HK-2 (cell line): ENCODE data around the gene THOC5.
"Not testable (repeated sequence)": the region's sequence is repeated elsewhere in the genome, so short reads cannot be mapped to it uniquely, and the experiment has no call there.

Source experiments
- DNase-seq: peaks from one replicate; pipeline ENCODE4 v3.0.0-alpha.2; 2018; ENCODE audit not compliant: unreplicated experiment

Gene THOC5

DNA sequence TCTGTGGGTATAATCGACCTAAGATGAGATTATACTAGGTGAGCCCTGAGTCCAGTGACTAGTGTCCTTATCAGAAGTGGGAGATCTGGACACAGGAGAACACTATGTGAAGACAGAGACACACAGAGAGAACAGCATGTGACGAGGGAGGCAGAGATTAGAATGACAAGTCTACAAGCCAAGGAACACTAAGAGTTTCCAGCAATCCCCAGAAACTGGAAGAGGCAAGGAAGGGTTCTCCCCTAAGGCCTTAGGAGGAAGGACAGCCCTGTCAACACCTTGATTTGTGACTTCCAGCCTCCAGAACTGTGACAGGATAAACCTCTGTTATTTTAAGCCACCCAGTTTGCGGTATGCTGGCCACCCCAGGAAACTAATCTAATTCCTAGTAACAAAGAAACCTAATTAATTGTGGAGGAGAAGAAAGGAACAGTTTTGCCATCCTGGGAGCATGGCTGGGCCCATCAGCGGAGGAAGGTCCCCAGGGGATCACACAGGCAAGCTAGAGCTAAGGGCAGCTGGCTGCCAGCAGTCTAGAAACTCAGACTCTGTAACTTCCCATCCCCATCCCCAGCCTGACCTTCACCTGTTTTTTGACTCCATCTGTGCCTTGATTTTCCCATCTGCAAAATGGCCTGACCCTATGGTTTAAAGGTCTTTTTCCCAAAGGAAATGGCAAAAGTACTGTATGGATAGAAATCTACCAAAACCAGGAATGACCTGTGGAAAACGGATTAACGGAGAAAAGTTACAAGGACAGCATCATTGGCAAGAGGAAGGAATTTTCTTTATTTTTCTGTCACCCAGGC is 10.3 kb upstream of the THOC5 start:
- DNase-seq = no peak

DNA sequence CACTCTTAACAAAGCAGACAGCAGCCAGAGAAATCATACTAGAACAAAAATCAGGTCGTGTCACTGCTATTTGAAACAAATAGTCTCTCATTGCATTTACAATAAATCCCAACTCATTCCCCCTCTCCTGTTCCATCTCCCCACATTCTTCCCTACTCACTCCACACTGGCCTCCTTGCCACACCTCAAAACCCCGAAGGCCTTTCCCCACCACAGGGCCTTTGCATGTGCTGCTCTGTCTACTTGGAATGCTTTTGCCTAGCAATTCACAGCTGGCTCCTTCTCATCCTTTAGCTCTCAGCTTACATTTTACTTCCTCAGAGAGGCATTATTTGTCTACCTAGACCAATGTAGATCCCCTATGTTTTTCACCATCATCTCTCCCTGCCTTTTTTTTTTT is 6.3 kb upstream of the THOC5 start:
- no peak for DNase-seq

GRCh38 chr22:29559030-29559429 is 5.5 kb upstream of the THOC5 start:
- DNase-seq = no peak

GRCh38 chr22:29555065-29555644 is 1.6 kb upstream of the THOC5 start:
- no peak for DNase-seq

GRCh38 chr22:29552357-29552756 is 1.2 kb downstream of the THOC5 start:
- not testable (repeated sequence) for DNase-seq

DNA sequence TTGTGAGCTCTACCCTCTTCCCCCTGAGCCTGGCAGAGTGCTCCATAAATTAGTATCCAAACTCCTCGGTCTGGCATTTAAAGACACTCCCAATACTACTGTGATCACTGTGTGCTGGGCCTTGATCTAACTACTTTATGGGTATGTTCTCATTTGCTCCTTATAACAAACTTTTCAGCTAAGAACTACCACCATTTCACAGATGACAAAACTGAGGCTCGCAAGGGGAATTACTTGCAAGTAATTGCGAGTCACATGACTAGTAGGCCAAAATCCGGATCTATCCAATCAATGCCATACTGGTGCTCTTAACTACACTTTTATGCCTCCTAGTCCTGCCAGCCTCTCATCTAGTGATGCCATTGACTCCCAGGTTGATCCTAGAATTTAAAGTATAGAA is 3.6 kb downstream of the THOC5 start:
- DNase-seq = no peak

DNA sequence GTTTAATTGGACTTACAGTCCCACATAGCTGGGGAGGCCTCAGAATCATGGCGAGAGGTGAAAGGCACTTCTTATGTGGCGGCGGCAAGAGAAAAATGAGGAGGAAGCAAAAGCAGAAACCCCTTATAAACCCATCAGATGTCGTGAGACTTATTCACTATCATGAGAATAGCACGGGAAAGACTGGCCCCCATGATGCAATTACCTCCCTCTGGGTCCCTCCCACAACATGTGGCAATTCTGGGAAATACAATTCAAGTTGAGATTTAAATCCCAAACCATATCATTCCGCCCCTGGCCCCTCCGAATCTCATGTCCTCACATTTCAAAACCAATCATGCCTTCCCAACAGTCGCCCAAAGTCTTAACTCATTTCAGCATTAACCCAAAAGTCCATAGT is 8.5 kb downstream of the THOC5 start:
- not testable (repeated sequence) for DNase-seq

GRCh38 chr22:29541845-29542244 is 11.7 kb downstream of the THOC5 start:
- no peak for DNase-seq

DNA sequence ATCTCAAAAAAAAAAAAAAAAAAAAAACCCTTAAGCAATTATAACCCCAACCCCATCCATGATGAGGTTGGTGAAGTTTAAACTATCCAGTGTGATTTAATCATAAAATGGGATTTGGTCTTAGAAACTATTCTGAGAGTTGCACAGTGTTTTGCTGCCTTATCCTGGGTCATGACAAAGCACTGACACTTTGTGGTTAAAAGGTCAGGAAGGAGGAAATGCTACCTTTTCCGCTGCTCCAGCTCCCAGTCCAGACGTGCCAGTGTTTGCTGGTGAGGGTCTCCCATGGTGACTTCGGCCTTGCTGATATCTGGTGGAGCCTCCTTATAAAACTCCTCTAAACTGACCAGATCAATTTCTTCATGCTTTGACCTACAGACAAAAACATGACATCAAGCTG is 14.5 kb downstream of the THOC5 start:
- DNase-seq = no peak

DNA sequence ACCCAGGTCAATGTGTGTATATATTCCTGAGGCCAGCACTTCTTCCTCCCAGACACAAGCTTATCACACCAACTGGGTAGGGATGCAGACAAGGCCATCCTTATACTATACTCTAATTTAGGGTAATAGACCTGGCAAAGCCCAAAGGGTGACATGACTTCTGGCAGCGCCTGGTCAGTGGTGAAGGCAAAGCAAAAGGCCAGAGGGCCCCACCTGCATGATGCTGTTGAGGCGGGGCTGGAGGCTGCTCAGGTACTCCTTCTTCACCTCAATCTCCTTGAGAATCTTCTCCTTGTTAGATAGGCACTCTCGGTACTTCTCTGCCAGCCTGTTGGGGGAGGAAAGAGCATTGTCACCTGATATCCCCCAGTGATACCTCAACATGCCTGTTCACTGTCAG is 17.1 kb downstream of the THOC5 start:
- no peak for DNase-seq

- DNase-seq = no peak
Observed at GRCh38 chr22:29531419-29531818, 22.1 kb downstream of the THOC5 start.

DNA sequence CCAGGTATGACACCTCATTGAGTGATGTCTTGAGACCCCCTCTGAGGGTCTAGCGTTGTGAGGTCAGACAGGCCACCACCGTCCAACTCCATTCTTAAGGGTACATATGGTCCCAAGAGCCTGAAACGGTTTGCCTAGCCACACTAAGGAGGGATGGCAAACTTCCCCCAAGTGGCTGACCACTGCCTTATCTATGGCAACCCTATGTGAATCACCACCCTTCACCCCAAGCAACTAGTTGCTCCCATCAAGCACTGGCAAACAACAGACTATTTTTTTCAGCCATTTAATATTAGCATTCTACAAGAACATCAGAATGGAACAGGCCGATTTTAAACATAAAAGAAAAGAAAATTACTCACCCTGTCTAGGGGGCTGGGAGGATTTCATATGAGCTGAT is 22.8 kb downstream of the THOC5 start:
- no peak for DNase-seq

- DNase-seq = no peak
Observed at GRCh38 chr22:29528144-29528543, 25.4 kb downstream of the THOC5 start.

- DNase-seq = peak; percentile 15
Observed at GRCh38 chr22:29524442-29525191, 28.9 kb downstream of the THOC5 start.

DNA sequence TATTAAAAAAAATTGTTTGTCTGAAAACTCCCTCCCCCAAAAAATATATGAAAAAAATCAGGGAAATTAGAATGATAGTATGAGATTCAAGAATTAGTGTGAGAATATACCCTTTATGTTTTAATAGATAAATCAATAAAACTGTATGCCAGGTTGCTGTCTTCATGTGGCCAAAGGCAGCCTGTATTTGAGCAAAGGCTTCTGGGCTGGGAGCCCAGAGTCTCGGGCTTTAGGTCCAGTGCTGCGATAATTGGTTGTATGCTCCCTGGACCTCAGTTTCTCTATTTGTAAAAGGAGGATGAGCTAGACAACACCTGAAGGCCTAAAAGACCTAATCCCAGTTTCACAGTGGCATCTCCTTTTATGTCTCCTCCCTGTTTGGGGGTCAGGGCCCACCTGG is 29.8 kb downstream of the THOC5 start:
- no peak for DNase-seq

- no peak for DNase-seq
Observed at GRCh38 chr22:29521526-29521925, 32.0 kb downstream of the THOC5 start.

GRCh38 chr22:29520851-29521250 is 32.7 kb downstream of the THOC5 start:
- DNase-seq = no peak

DNA sequence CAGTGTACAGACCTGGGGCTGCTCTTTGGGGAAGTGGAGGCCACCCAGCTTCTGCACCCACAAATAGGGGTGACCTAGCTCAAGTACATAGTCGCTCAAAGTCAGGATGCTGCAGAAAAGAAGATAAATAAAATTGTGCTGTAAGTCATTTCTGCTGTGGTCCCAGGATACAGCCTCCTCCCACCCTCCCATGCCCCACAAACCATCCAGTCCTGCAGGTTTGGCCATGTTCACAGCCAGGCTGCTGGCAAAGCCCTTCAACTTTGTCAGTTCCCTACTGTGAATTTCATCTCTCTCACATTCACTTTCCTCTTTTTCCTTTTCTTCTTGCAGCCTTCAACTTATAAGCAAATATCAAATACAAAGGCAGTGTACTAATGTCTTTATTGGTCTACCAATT is 33.6 kb downstream of the THOC5 start:
- no peak for DNase-seq

- no peak for DNase-seq
Observed at GRCh38 chr22:29518427-29518826, 35.1 kb downstream of the THOC5 start.

DNA sequence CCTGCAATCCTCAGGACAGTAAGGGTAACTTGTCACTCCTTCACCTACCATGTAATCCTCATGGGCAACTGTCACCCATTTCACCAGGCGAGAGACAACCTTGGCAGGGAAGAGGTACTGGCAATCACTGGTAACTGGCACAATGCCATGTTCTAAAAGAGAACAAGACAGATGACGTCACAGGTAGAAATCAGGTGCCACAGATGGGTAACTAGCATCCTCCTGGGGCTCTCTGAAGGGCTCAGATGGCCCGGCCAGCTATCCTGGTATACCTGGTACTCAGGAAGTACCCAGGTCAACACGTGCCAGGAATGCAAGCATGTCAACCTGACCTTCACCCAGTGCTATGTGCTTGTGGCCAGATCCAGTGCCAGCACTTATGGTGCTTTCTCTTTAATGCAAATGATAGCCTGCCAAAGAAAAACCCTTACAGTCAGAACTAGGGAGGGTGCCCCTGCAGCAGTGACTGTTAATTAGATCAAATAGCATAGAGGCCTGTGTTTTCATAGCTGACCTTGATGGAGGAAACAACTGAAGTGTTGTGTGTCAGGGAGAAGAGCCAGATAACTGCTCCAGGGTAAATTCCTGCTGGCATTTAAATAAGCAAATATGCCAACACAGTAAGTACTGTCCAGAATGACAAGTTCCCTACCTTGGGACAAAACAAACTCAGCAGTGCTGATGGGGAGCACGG is 36.2 kb downstream of the THOC5 start:
- no peak for DNase-seq

DNA sequence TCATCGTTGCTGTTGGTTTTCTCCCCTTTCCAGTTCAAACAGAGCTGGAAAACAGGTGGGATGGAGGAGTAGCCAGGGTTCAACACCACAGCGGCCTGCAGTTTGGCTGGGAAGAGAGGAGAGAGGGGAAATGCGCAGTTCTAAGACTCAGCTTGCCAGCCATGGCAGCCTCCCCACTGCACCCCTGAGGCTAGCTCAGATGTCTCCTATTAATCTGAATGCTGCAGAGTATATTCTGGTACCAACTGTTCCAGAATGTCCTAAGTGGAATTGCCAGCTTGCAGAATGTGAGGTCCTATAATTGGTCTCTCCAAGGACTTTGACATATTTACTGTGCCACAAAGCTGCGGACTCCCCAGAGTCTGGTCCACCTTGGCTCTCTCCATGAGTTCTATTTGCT is 41.5 kb downstream of the THOC5 start:
- no peak for DNase-seq

- DNase-seq = no peak
Observed at GRCh38 chr22:29511126-29511862, 42.3 kb downstream of the THOC5 start.
